ENCODE measurements around the gene BMAL1.

DNA sequence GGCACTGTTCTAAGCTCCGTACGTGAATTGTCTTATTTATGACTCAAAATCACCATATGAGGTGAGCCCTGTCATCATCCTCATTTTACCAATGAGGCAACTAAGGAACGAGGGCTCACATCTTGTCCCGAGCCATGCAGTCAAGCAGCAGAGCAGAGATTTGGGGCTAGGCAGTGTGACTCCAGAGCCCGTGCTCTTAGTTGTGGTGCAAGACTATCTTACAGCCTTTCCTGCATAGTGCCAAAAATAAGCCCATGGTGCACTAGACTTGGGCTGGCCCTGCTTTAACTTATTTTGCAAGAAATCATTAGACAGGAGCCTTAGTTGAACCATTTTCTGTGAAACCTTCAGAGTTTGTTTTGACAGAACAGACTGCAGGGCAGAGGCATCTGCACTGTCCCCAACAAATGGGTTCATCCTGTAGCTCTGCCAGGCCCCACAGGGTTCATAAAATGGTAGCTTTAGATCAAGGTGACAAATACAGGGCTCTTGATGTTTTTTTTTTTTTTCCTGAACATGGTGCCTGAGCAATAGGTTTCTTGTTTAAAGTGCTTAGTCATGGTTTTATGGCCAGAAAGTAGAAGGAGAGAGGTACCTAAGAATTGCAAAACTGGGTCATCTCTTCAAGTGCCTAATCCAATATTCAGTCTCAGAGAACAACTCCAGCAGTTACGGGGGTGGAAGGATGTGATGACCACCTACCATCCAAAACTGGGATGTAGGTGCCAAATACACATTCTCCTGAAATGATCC lies 56.6 kb downstream of the BMAL1 start:
- TF ChIP-seq, protein P1, sequence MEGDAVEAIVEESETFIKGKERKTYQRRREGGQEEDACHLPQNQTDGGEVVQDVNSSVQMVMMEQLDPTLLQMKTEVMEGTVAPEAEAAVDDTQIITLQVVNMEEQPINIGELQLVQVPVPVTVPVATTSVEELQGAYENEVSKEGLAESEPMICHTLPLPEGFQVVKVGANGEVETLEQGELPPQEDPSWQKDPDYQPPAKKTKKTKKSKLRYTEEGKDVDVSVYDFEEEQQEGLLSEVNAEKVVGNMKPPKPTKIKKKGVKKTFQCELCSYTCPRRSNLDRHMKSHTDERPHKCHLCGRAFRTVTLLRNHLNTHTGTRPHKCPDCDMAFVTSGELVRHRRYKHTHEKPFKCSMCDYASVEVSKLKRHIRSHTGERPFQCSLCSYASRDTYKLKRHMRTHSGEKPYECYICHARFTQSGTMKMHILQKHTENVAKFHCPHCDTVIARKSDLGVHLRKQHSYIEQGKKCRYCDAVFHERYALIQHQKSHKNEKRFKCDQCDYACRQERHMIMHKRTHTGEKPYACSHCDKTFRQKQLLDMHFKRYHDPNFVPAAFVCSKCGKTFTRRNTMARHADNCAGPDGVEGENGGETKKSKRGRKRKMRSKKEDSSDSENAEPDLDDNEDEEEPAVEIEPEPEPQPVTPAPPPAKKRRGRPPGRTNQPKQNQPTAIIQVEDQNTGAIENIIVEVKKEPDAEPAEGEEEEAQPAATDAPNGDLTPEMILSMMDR (IDR thresholded peaks at IDR 0.05; ENCODE audit: low read length) = no peak
- no peak for TF ChIP-seq EZH2 (IDR thresholded peaks at IDR 0.05; ENCODE audit: borderline replicate concordance, low read length)

Data from OCI-LY1 (cell line).